ELR (cell line): ENCODE results near the gene ZNF384.

Experiments
- DNase-seq: peaks from one replicate; pipeline ENCODE4 v3.0.0-alpha.2; 2015; ENCODE audit warnings: low read depth

The ZNF384 gene

GRCh38 chr12:6620137-6620884 lies 68.9 kb downstream of the ZNF384 start:
- DNase-seq = no peak

GRCh38 chr12:6618483-6619225 lies 70.5 kb downstream of the ZNF384 start:
- no peak for DNase-seq
